Measurements from ENCODE around the gene DGKD. TPM values are rescaled to one million over a fixed set of nuclear protein-coding genes. Genes with fewer than 3 reads are reported as not detected.

The DGKD gene
- total RNA-seq, 3 donors from 2014 or later, result 17.1 to 41.3 (median 37.3) TPM

GRCh38 chr2:233489143-233489542 is 134.8 kb downstream of the DGKD start:
- H3K36me3 ChIP-seq, result no peaks in the 10 kb centered on the region
- no peak for DNase-seq (ENCODE audit: low spot score in 2 of 2)
- no peaks in the 10 kb centered on the region for H3K27me3 ChIP-seq
- intact Hi-C loops (cut with DNase I; ENCODE audit: low total_unique reads), result no loop called here
- H3K27ac ChIP-seq, result no peak overlapping the region
- H3K4me1 ChIP-seq, result peaks cover 0 to 4% of the 10 kb centered on the region in 2 donors
- no peaks in the 10 kb centered on the region for H3K9me3 ChIP-seq
- TF ChIP-seq POLR2A (IDR thresholded peaks at IDR 0.05) (no peak), POLR2AphosphoS5 (IDR thresholded peaks at IDR 0.05) (no peak)
- TF ChIP-seq, protein P1, sequence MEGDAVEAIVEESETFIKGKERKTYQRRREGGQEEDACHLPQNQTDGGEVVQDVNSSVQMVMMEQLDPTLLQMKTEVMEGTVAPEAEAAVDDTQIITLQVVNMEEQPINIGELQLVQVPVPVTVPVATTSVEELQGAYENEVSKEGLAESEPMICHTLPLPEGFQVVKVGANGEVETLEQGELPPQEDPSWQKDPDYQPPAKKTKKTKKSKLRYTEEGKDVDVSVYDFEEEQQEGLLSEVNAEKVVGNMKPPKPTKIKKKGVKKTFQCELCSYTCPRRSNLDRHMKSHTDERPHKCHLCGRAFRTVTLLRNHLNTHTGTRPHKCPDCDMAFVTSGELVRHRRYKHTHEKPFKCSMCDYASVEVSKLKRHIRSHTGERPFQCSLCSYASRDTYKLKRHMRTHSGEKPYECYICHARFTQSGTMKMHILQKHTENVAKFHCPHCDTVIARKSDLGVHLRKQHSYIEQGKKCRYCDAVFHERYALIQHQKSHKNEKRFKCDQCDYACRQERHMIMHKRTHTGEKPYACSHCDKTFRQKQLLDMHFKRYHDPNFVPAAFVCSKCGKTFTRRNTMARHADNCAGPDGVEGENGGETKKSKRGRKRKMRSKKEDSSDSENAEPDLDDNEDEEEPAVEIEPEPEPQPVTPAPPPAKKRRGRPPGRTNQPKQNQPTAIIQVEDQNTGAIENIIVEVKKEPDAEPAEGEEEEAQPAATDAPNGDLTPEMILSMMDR (IDR thresholded peaks at IDR 0.05), result no peak
- no peak overlapping the region for H3K4me3 ChIP-seq

DNA sequence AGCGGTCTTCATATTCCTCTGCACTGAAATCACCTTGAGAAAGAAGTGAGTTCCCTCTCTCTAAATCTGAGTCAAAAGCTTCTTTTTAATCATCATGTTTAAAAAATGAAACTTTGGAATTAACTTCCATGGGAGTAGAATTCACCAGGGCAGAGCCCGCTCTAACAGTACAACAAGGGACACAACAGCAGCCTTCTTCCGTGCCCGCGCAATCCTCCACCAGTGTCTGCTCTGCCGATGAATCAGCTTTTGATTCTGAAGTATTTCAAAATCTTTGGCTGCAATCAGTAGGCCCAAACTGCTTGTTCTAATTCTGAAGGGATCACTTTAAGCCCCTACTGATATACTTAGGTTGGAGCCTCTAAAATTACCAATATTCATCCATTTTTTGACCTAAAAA is 135.4 kb downstream of the DGKD start:
- no peaks in the 10 kb centered on the region for H3K36me3 ChIP-seq
- H3K4me1 ChIP-seq, result peaks cover 0 to 4% of the 10 kb centered on the region in 2 donors
- intact Hi-C loops (cut with DNase I; ENCODE audit: low total_unique reads), result no loop called here
- H3K9me3 ChIP-seq, result no peaks in the 10 kb centered on the region
- H3K27me3 ChIP-seq, result no peaks in the 10 kb centered on the region
- TF ChIP-seq POLR2AphosphoS5 (IDR thresholded peaks at IDR 0.05) (no peak), POLR2A (IDR thresholded peaks at IDR 0.05) (no peak)
- TF ChIP-seq, protein P1 (IDR thresholded peaks at IDR 0.05), result no peak
- H3K4me3 ChIP-seq, result no peak overlapping the region
- H3K27ac ChIP-seq, result no peak overlapping the region
- DNase-seq (ENCODE audit: low spot score in 2 of 2), result no peak

- Histone ChIP-seq H3K4me3 (no peak overlapping the region), H3K36me3 (no peaks in the 10 kb centered on the region), H3K4me1 (peaks cover 0 to 4% of the 10 kb centered on the region in 2 donors), H3K27me3 (no peaks in the 10 kb centered on the region), H3K9me3 (no peaks in the 10 kb centered on the region), H3K27ac (no peak overlapping the region)
- intact Hi-C loops (cut with DNase I; ENCODE audit: low total_unique reads), result no loop called here
- no peak for DNase-seq (ENCODE audit: low spot score in 2 of 2)
- TF ChIP-seq, protein P1 (IDR thresholded peaks at IDR 0.05), result no peak
- TF ChIP-seq POLR2A (IDR thresholded peaks at IDR 0.05) (no peak), POLR2AphosphoS5 (IDR thresholded peaks at IDR 0.05) (no peak)
Measured at GRCh38 chr2:233490831-233491230, 136.5 kb downstream of the DGKD start.

DNA sequence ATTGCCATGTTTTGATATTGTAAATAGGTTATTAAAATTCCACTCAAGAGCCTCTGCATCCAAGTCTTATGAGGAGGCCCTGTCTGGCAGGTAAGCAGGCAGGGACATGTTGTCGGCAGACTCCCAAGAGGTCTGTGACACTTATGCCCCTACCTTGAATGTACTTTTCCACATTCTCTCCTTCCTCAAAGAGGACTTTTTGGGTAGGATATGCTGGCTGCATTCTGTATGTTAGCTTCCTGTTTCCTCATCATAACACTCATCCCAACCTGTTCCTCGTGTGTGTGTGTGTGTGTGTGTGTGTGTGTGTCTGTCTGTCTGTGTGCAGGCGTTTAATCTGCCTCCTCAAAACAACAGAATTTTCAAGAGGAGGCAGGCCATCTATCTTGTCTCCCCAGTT is 137.0 kb downstream of the DGKD start:
- H3K4me3 ChIP-seq, result no peak overlapping the region
- H3K9me3 ChIP-seq, result no peaks in the 10 kb centered on the region
- no peaks in the 10 kb centered on the region for H3K27me3 ChIP-seq
- intact Hi-C loops (cut with DNase I; ENCODE audit: low total_unique reads), result no loop called here
- H3K36me3 ChIP-seq, result no peaks in the 10 kb centered on the region
- H3K27ac ChIP-seq, result no peak overlapping the region
- peaks cover 0 to 4% of the 10 kb centered on the region in 2 donors for H3K4me1 ChIP-seq
- no peak for DNase-seq (ENCODE audit: low spot score in 2 of 2)
- no peak for TF ChIP-seq POLR2A (IDR thresholded peaks at IDR 0.05)
- no peak for TF ChIP-seq POLR2AphosphoS5 (IDR thresholded peaks at IDR 0.05)
- TF ChIP-seq, protein P1 (IDR thresholded peaks at IDR 0.05), result no peak

GRCh38 chr2:233492078-233492477 is 137.8 kb downstream of the DGKD start:
- Histone ChIP-seq H3K36me3 (no peaks in the 10 kb centered on the region), H3K4me3 (no peak overlapping the region), H3K4me1 (peaks cover 0 to 2% of the 10 kb centered on the region in 2 donors), H3K9me3 (no peaks in the 10 kb centered on the region), H3K27ac (no peak overlapping the region), H3K27me3 (no peaks in the 10 kb centered on the region)
- TF ChIP-seq, protein P1 (IDR thresholded peaks at IDR 0.05), result no peak
- TF ChIP-seq POLR2A (IDR thresholded peaks at IDR 0.05) (no peak), POLR2AphosphoS5 (IDR thresholded peaks at IDR 0.05) (no peak)
- no peak for DNase-seq (ENCODE audit: low spot score in 2 of 2)
- intact Hi-C loops (cut with DNase I; ENCODE audit: low total_unique reads), result no loop called here
